Cerebellar cortex (tissue), 1 donor: ENCODE results near the gene WDR36.
A peak's percentile ranks its signal among the peaks of the same experiment; 100 is the strongest.

ENCODE experiments used
- DNase-seq: peaks from one replicate; pipeline ENCODE4 v3.0.0-alpha.2; 2015; ENCODE audit warnings: low spot score

The WDR36 gene

DNA sequence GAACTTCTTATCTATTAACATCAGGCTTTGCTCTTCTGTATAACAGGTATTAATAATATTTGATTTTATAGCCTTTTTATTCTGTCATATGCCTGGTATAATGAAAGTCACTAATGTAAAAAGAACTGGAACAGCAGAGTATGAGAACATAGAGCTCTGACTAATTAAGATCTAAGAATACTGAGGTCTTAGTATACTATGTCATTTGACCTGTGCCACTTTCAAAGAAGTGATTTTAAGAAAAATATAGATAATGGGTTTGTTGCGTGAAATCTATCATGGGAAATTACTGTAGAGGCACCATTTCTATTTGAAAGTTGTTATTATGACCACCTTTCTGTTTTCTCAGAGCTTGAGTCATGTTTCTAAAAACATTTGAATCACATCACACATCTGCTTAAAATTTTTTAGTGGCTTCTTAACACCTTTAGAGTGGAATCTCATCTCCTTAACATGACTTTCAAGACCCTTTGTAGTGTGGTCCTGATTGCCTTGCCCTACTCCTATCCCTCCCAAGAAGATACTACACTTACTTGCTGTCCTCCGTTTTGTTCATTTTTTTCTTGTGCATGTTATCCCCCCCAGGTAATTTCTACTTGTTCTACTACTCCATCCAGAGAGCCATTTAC is 14.3 kb downstream of the WDR36 start:
- no peak for DNase-seq

DNA sequence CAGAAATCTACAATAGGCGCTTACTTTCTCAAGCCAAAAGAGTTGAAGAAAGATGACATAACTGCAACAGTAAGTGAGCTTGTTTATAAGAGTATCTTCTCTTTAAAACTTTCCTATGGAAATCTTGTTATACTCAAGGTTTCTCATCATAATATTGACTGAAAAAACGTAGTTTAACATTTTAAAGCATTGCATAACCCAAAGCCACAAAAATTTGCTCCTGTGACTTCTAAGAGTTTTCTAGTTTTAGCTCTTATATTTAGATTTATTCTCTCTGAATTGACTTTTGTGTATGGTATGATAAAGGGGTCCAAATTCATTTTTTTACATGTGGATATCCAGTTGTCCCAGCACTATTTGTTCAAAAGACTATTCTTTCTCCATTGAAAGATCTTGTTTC is 15.2 kb downstream of the WDR36 start:
- DNase-seq = no peak

DNA sequence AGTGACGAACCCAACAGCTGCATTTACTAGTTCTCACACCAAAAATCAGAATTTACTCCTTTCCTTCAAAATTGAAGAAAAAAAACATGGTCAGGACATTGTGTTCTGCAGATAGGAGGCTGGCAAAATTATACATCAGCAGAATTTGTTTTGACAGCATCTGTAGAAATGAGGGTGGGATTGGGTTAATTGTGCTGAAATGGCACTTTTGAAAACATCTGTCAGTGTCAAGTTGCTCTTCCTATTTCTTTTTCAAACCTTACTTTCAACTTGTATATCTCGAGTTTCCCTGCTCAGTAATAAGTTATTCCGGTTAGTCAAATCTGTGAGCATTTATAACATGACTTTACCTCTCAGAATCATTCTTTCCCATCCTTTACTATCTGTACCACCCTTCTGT is 19.8 kb downstream of the WDR36 start:
- DNase-seq = no peak

DNA sequence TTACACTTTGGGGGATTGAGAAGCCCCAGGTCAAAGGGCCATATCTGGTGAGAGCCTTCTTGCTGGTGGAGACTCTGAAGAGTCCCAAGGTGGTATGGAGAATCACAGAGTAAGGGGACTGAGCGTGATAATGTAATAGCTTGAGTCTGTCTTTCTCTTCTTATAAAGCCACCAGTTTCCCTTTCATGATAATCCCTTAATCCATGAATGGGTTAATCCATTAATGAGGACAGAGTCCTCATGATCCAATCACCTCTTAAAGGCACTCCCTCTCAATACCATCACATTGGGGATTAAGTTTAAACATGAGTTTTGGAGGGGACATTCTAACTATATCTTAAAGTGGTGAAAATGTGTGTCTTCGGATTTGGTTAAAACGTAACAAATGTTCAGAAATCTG is 21.5 kb downstream of the WDR36 start:
- DNase-seq = no peak

DNA sequence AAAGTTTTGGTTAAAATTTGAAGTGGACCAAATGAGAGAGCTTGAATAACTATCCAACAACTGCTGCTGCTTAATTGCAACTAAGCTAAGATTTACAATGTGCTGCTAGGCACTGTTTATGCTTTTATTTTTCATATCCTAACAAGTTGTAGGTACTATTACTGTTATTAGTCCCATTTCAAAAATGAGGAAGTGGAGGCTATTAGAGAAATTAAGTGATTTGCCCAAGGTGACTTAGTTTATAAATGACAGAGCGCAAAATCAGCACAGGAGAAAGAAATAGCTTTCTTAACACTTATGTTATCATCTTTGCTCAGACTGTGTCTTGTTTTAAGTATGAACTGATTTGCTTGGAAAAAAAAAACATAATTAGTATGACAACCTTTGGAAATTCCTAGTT is 23.1 kb downstream of the WDR36 start:
- no peak for DNase-seq

DNA sequence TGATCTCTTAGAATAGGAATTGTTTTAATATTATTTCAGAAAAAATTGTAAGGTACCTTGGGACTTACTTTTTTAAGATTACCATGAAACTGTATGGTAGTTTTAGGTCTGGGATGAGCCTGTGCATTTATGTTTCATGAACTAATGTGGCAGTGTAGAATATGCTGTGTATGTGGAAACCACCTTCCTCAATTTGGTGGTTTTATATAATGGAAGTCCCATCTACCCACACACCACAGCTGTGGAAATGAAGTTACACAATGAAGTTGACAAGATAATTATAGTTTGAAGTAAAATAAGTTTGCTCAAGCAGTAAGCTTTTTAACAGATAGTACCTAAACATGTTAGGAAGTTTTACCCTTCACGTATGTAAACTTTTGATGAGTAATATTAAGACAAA is 24.4 kb downstream of the WDR36 start:
- no peak for DNase-seq

DNA sequence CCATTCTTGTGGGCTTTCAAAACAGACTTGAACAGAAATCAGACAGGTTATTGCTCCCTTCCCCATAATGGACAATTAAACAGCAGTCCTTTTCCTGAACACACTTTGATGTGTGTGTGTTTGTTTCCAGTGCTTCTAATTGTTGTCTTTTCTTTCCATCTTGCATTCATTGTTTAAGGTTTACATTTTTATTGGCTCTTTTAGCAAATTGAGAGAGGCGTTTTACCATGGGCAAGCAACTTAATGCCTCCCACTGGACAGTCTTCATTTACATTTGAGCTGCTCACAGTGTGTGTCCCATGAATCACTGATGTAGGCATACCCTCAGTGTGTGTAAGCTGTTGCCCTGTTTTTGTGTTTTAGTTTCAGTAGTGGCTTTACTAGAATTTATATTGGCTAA is 25.0 kb downstream of the WDR36 start:
- no peak for DNase-seq

DNA sequence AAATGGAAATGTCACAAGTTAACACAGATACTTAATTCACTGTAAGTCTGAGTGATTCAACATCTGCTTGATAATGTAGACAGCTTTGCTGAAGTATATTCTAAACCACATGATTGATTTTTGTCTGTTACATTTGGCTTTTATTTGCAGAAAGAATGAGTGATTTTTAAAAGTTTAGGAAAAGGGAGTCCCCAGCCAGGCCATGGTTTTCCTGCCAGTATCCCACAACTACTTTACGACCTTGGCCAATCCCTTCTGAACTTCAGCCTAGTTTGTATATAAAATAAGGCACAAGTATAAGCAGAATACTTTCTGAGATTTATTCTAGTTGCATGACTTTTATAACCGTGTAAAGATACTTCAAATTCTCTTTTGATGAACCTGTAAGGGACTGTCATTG is 27.1 kb downstream of the WDR36 start:
- DNase-seq = no peak

DNA sequence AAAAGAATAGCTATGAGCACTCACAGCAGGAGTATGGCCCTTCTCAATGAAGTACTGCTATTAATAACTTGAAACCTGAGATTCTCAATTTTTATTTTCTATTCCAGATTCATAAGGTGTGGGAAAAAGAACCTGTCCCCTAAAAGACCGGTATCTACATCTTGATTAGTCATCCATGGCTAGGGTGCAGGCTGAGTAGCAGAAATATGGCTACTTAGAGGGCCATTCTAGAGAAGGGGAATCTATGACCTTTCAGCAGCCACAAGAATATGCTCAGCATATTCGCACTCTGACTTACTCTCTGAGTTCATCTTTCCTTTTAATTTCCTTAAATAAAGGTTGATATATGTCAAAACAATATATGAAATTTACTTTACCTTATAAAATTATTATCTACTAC is 27.7 kb downstream of the WDR36 start:
- DNase-seq = no peak

DNA sequence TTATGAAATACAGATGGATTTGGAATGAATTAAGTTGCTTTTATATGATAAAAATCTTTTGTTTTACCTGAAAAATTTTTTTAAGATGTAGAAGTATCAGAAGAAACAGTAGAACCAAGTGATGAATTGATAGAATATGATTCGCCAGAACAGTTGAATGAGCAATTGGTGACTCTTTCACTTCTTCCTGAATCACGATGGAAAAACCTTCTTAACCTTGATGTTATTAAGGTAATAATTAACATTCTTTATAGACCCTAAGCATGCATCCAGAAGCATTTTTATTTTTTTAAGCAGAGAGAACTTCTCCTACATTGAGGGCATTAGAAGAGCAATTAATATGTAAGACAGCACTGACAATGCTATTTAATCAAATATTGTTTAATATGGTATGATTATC is 28.8 kb downstream of the WDR36 start:
- no peak for DNase-seq

DNA sequence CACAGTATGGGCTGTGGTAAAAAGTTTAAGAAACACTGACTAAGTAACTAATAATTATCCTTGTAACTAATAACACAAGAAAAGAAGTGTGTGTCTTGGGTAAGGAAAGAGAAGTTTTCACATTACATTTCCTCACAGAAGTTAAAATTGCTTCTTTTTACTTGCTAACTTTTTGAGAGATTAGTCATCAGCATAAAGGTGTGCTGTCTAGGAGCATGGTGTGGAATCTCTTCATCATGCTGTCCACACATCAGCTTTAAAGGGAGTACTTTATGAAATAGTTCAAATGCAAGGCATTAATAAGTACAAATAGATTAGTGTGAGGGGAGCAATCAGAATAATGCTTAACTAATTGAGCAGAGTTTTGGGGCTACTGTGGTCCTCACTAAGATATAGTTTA is 29.8 kb downstream of the WDR36 start:
- DNase-seq = no peak

DNA sequence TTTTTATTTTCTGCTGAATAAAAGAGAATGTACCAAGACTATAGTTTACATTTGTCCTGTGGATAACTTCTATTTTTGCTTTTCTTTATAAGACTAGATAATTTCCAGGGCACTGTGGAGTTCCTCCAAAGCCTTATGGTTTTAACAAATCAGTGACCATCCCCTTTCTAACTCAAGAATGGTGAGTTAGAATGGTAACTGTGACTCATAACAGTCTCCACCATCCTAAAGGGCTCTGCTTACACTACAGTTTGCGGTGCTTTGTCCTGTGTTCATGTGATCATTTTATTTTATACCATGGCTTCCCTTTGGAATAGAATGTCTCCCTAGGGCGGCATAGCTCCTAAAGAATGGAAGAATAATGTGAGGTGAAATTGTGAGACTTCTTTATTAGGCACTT is 30.2 kb downstream of the WDR36 start:
- DNase-seq = no peak

DNA sequence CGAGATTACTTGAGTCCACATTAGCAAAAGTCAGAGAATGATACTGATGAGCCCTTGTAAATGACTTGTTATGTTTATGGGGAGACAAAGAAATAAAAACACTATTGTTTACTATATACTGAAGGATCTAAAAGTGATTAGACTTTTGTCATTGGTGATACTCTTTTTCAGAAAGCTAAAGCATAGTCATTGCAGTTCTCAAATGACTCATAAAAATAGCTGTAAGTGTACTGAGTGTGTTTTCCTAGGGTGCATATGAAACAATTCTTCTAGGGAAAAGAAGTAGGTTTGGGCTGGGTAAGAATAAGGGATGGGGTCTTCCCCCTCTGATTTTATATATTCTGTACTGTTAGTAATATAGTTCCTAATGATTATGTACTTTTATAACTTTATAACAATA is 32.6 kb downstream of the WDR36 start:
- no peak for DNase-seq

DNA sequence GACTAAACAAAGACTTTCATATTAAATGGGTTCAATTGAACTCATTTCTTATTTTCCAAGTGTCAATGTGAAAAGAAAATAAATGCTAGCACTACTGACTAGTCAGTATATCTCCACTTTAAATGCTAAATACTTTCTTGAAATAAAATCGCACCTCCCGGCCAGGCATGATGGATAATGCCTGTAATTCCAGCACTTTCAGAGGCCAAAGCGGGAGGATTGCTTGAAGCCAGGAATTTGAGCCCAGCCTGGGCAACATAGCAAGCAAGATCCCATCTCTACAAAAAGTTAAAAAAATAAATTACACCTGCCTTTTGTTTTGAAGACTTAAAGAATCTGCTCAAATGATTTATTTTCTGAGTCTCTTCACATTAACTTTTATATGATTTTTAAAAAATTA is 34.7 kb downstream of the WDR36 start:
- DNase-seq = no peak

DNA sequence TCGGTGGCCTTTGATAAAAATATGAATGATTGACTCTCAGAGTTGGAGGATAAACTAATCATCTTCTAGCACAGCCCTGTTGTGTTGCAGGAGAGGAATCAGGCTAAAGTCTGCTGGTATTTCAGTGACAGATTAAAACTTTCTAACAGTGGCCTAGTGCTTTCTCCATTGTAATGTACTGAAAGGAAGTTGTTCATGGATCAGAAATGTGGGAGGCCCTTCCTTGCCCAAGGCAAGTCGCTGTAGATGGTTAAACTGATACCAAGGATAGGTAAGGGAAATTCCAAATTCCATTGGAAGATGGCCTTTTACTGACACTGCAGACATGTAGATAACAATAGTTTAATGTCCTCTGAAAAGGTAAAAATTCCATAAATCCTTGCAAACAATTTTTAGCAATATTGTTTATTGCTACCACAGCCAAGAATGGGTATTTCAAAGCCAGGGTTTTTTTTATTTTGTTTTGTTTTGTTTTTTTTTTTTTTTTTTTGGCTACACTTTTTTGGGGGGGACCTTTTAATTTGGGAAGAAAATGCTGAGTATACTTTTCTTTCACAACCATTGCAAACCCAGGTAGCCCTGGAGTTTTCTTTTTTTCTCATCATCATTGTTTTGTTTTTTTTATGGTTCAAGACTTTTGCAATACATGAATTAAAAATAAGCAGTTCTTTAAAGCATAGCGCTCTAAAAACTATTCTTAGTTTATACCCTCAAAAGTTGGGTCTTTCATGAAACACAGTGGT is 35.5 kb downstream of the WDR36 start:
- no peak for DNase-seq

DNA sequence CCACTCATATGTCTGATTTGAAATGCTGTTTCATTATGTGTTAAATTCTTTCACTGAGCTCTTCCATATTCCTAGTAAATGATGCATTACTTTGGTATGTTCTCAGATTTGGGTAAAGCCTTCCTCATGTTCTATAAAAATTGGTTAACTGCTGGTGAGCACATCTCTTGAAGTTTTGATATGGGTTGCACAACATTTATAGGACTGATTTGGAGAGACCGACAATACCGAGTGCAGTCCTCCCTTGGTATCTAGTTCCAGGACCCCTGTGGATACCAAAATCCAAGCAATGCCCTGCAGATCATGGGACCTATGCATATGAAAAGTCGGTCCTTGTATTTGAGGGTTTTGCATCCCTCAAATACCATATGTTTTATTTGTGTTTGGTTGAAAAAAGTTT is 37.8 kb downstream of the WDR36 start:
- DNase-seq = no peak

DNA sequence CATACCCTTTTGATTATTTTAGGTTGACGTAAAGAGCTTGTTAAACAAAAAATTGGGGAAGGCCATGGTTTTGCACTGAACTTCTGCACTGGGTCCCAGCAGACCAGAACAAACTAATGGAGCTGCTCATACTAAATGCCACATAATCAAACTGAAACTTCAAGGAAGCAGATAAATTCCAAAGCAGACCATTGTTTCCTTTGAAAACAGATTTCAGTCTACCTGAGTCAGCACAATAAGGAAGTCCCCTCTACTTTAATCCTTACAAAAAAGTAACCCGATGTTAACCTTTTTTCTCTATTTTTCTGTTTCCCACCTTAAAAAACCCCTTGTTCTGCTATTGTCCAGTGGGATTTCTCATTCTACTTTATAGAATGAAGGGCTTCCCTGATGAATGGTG is 39.2 kb downstream of the WDR36 start:
- DNase-seq = no peak

DNA sequence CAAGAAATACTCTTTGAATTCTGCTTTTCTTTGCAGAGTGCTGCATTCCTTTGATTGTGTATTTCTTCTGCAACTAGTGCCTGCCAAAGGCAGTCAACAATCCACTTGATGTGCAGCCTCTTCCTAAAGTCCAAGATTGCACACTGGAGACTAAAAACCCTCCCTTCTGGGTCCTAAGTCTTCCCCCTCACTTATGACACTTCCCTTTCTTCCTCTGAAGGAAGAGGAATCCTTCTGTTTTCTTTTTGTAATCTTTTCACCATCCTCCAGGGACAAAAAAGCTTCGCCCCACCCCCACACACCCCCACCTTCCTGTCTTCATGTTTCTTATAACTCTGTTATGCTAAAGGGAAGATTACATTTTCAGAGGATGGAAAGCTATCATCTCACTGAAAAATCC is 39.9 kb downstream of the WDR36 start:
- no peak for DNase-seq

DNA sequence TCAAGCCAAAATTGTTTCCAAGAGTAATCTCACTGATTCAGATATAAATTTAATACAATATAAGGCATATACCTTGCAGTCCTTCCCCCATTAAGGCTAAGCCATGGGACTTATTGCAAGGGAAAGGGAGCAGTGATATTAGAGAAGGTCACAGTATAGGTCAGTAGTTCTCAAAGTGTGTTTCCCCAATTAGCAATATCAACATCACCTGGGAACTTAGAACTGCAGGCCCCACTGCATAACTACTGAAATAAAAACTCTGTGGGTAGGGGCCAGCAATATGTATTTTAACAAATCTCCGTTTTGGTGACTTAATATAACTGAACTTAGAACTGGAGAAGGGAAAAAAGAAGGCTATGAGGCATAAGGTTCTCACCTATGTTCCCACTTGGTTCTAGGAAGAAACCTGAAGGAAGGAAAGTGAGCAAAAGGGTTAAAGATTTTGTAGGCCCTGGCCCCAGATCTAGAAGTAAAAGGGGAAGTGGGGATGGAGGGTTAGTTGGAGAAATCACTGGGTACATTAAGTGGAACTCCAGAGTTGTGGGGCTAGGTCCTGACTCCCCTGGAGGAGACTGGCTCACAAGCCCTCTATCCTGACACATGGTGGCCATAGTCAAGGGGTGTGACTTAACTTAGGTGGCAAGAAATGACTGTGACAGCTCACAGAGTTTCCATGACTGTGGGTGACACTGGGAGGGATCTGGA is 40.7 kb downstream of the WDR36 start:
- no peak for DNase-seq

DNA sequence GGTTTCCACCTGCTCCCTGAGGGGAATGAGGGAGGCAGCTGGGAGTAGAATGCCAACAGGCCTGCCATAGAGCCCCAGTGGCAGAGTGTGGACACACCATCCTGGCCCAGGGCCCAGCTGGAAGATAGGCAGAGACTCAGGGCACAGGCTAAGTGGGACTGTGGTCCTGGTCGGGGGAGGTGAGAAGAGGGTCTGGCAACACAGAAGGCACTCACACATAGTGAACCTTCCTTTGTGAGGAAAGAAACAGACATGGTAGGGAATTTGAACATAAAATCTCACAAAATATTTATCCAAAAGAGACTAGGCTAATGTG is 41.2 kb downstream of the WDR36 start:
- no peak for DNase-seq

DNA sequence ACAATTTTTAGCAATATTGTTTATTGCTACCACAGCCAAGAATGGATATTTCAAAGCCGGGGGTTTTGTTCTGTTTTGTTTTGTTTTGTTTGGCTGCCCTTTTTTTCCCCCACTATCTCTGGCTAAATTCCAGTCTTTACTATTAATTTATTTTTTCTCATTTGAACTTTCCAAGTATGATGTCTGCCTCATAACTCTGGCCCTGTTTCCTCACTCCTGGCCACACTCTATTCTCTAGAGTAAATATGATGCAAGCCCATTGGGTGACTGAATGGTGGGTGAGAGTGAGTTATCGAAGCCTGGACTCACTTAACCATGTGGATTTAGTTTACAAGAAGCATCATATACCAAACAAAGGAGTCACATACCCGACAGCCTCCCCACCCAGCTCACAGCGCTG is 41.9 kb downstream of the WDR36 start:
- no peak for DNase-seq

DNA sequence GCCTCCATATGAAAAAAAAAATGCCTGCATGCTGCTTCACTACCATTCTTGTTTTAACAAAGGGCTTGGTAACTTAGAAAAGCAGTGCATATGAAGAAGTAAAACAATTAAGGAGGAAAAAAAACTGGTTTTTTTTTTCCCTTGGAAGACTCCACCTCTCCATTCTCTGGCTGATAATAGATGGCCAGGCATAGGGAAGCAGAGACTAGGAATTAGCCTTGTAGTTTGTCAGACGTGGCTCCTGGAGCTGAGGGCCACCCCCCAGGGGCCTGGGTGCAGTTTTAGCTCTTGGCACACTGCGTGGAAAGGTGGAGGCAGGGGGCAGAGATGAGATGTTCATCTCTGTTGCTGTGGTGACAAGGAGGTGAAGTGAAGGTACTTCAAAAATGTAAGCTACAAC is 42.7 kb downstream of the WDR36 start:
- no peak for DNase-seq

DNA sequence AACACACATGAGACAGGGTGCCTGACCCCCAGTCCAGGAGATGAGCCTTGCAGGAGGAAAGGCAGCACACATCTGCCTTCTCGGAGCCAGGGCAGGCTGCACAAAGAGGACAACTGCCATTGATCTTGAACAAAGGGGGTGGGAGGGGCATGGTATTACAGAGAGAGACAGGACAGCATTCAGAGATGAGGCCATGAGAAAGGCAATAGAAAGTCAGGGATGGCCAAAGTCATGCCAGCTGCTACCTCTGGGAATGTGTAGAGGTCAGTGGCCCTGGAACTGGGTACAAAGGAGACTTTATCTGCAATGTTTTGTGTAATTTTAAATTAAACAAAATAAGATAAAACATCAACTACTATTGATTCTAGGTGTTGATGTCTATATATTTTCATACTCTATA is 43.2 kb downstream of the WDR36 start:
- DNase-seq = no peak

DNA sequence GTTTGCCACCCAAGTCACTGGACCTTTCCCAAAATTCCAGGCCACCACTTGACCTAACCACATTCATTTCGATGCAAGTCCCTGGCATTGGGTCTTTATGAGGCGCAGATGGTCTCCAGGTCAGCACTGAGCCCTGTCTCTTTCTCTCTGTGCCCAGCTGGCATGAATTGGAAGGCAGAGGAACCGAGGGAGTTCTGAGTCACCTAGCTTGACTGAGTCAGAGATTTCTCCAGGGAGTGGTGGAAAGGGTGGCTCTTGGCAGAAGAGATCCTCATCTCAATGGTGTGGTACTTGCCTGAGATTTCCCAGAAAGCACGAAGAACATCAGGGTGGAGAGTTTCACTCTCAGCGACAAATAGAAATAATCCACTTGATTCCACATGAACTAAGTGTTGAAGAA is 43.8 kb downstream of the WDR36 start:
- DNase-seq = peak; percentile 22
